Suprapubic skin (tissue), 4 donors: ENCODE data around the gene CEP76.

Experiments used
- EP300 ChIP-seq: sonication (generic); formaldehyde crosslinking; IDR thresholded peaks from one replicate; pipeline ENCODE4 v1.6.1; 2017; ENCODE audit warnings: antibody characterized with exemption
- POLR2A ChIP-seq, 2 donors: fragments of 450-650 bp; IDR thresholded peaks; one replicate each; pipeline ENCODE4 v1.6.1; 2017; ENCODE audit warnings: antibody characterized with exemption in 2 of 2, mild to moderate bottlenecking in 2 of 2, moderate library complexity in 2 of 2
- POLR2AphosphoS5 ChIP-seq, 3 donors: sonication (generic); formaldehyde crosslinking; IDR thresholded peaks; one replicate each; pipeline ENCODE4 v1.6.1; 2017; ENCODE audit warnings: antibody characterized with exemption in 3 of 3
- TF ChIP-seq, protein P1 (sequence below), 2 donors: fragments of 200-600 bp in 1 of 2; fragments of 450-650 bp in 1 of 2; sonication (generic) in 1 of 2; IDR thresholded peaks; one replicate each; pipeline ENCODE4 v1.5.1; 2016 to 2019; ENCODE audit warnings: antibody characterized with exemption in 2 of 2, mild to moderate bottlenecking in 1 of 2, moderate library complexity in 1 of 2

- TF ChIP-seq EP300 (no peak), POLR2AphosphoS5 (IDR thresholded peaks at IDR 0.05) (no peak), POLR2A (IDR thresholded peaks at IDR 0.05) (no peak)
- TF ChIP-seq, protein P1, sequence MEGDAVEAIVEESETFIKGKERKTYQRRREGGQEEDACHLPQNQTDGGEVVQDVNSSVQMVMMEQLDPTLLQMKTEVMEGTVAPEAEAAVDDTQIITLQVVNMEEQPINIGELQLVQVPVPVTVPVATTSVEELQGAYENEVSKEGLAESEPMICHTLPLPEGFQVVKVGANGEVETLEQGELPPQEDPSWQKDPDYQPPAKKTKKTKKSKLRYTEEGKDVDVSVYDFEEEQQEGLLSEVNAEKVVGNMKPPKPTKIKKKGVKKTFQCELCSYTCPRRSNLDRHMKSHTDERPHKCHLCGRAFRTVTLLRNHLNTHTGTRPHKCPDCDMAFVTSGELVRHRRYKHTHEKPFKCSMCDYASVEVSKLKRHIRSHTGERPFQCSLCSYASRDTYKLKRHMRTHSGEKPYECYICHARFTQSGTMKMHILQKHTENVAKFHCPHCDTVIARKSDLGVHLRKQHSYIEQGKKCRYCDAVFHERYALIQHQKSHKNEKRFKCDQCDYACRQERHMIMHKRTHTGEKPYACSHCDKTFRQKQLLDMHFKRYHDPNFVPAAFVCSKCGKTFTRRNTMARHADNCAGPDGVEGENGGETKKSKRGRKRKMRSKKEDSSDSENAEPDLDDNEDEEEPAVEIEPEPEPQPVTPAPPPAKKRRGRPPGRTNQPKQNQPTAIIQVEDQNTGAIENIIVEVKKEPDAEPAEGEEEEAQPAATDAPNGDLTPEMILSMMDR (IDR thresholded peaks at IDR 0.05), result no peak
Observed at GRCh38 chr18:12751891-12752290, 49.4 kb upstream of the CEP76 start.
